DND-41 (cell line): ENCODE data around the gene PALMD.

Experiments
- ATAC-seq: fragments of 200-7000 bp; cut with Tn5 transposase; 3 replicates; pipeline ENCODE4 v1.9.1; 2021; ENCODE audit warnings: low read depth; ENCODE audit not compliant: insufficient read depth
- DNase-seq: peaks from one replicate; pipeline ENCODE4 v3.0.0-alpha.2; 2020
- H2AFZ ChIP-seq: 2 replicates; pipeline ENCODE4 v1.6.0; 2012; ENCODE audit warnings: low read depth, low read length
- H3K27ac ChIP-seq: 2 replicates; pipeline ENCODE4 v1.5.1; 2012; ENCODE audit warnings: low read length, inconsistent platforms
- H3K27me3 ChIP-seq: fragments of 200-600 bp; sonication (generic); 2 replicates; pipeline ENCODE4 v1.6.0; 2012; ENCODE audit warnings: low read length, mild to moderate bottlenecking, inconsistent platforms; ENCODE audit not compliant: insufficient read depth, poor library complexity
- H3K36me3 ChIP-seq: 2 replicates; pipeline ENCODE4 v1.5.1; 2012; ENCODE audit warnings: low read length, inconsistent platforms; ENCODE audit not compliant: insufficient read depth
- H3K4me1 ChIP-seq: 2 replicates; pipeline ENCODE4 v1.5.1; 2012; ENCODE audit warnings: mild to moderate bottlenecking, low read length; ENCODE audit not compliant: insufficient read depth
- H3K4me2 ChIP-seq: 2 replicates; pipeline ENCODE4 v1.6.0; 2012; ENCODE audit warnings: mild to moderate bottlenecking, moderate library complexity, low read length, inconsistent platforms; ENCODE audit not compliant: insufficient read depth
- H3K4me3 ChIP-seq, 2 experiments: fragments of 200-600 bp in 1 of 2; shearing (Covaris generic) in 1 of 2; 2 replicates each; pipeline ENCODE4 v1.5.1; 2012 to 2016; ENCODE audit warnings: inconsistent platforms in 2 of 2, low read length in 2 of 2, mild to moderate bottlenecking in 2 of 2, low read depth in 1 of 2, moderate library complexity in 1 of 2
- H3K79me2 ChIP-seq: 2 replicates; pipeline ENCODE4 v1.6.0; 2012; ENCODE audit warnings: low read length, inconsistent platforms; ENCODE audit not compliant: insufficient read depth
- H3K9ac ChIP-seq: 2 replicates; pipeline ENCODE4 v1.6.0; 2012; ENCODE audit warnings: low read depth, mild to moderate bottlenecking, inconsistent platforms, low read length, moderate library complexity
- H3K9me3 ChIP-seq: 2 replicates; pipeline ENCODE4 v1.5.1; 2012; ENCODE audit warnings: low read length, moderate library complexity, mild to moderate bottlenecking, inconsistent platforms; ENCODE audit not compliant: insufficient read depth, severe bottlenecking
- H4K20me1 ChIP-seq: 2 replicates; pipeline ENCODE4 v1.6.0; 2012; ENCODE audit warnings: low read length; ENCODE audit not compliant: insufficient read depth
- EZH2 ChIP-seq: IDR thresholded peaks from 3 replicates; pipeline ENCODE4 v1.6.1; 2012; ENCODE audit warnings: borderline replicate concordance, low read depth, mild to moderate bottlenecking, moderate library complexity, low read length, inconsistent platforms; ENCODE audit not compliant: severe bottlenecking
- TF ChIP-seq, protein P1 (sequence below): IDR thresholded peaks from 2 replicates; pipeline ENCODE4 v1.5.1; 2012; ENCODE audit warnings: borderline replicate concordance, low read length, moderate library complexity, mild to moderate bottlenecking; ENCODE audit not compliant: poor library complexity, severe bottlenecking; ENCODE audit errors: extremely low read depth

Gene PALMD

DNA sequence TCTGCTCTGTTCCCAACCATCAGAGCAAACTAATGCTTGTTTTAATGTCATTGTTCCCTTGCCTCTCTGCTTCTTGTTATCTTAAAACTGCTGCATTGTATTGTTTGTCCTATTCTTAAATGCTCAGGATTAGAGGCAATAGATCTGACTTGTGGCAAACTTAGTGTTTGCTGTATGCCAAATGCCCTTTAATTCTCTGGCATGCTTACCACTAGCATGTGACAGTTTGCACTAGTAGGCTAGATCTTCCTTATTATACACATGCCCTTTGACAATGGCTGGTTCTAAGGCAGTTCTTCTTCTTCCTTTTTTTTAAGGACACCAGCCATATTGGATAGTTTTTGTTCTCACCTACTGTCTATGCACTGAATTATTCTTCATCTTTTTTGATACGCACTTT, 30.1 kb downstream of the PALMD start:
- no peak overlapping the region for H3K27ac ChIP-seq

DNA sequence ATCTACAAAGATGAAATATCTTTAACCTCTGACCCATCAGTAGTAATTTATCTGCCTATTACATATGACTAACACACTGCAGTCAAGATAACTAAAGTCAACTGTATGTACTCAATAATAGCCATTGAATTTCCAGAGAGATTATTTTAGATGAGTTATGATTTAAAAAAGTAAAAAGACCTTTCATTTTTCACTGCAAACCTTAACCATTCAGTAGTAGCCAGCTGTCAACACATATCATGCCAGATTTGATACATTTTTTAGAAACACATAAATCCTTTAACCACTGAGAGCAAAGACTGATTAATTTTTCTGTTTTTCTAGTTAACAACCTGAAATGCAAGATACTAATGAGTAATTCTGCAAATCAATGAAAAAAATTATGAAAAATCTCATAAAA, 31.0 kb downstream of the PALMD start:
- Histone ChIP-seq H3K9me3 (no peaks in the 10 kb centered on the region), H3K79me2 (no peaks in the 10 kb centered on the region), H3K4me1 (no peaks in the 10 kb centered on the region), H3K9ac (no peak overlapping the region), H4K20me1 (no peaks in the 10 kb centered on the region), H3K27ac (no peak overlapping the region), H3K27me3 (no peaks in the 10 kb centered on the region), H2AFZ (no peak overlapping the region), H3K36me3 (no peaks in the 10 kb centered on the region), H3K4me3 (no peak overlapping the region), H3K4me2 (no peak overlapping the region)
- ATAC-seq = no peak
- TF ChIP-seq, protein P1, sequence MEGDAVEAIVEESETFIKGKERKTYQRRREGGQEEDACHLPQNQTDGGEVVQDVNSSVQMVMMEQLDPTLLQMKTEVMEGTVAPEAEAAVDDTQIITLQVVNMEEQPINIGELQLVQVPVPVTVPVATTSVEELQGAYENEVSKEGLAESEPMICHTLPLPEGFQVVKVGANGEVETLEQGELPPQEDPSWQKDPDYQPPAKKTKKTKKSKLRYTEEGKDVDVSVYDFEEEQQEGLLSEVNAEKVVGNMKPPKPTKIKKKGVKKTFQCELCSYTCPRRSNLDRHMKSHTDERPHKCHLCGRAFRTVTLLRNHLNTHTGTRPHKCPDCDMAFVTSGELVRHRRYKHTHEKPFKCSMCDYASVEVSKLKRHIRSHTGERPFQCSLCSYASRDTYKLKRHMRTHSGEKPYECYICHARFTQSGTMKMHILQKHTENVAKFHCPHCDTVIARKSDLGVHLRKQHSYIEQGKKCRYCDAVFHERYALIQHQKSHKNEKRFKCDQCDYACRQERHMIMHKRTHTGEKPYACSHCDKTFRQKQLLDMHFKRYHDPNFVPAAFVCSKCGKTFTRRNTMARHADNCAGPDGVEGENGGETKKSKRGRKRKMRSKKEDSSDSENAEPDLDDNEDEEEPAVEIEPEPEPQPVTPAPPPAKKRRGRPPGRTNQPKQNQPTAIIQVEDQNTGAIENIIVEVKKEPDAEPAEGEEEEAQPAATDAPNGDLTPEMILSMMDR = no peak
- no peak for TF ChIP-seq EZH2
- DNase-seq = no peak

More for the DNA sequence above, 30.1 kb downstream of the PALMD start:
- Histone ChIP-seq H3K9me3 (no peaks in the 10 kb centered on the region), H3K4me2 (no peak overlapping the region), H3K36me3 (no peaks in the 10 kb centered on the region), H3K79me2 (no peaks in the 10 kb centered on the region), H3K27me3 (no peaks in the 10 kb centered on the region), H3K9ac (no peak overlapping the region), H3K4me3 (no peak overlapping the region), H4K20me1 (no peaks in the 10 kb centered on the region), H3K4me1 (no peaks in the 10 kb centered on the region), H2AFZ (no peak overlapping the region)
- TF ChIP-seq EZH2 = no peak
- TF ChIP-seq, protein P1 = no peak
- ATAC-seq (no peak), DNase-seq (no peak)

DNA sequence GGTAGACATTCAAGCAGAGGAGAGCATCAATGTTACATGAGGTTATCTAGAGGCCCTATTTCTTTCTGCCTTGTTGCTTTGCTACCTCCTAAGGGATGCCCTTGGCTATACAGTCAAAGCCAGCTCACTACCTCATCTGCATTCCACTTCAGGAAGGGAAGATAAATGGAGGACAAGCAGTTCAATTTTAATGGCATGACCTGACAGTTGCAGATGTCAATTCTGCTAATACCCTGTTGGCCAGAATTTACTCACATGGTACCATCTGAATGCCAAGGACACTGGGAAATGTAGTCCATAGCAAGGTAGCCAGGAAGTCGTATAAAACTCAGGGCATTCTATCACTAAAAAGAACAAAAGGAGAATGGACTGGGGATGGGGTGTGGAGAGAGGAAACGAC, 31.5 kb downstream of the PALMD start:
- Histone ChIP-seq H3K9ac (no peak overlapping the region), H3K27ac (no peak overlapping the region), H3K27me3 (no peaks in the 10 kb centered on the region), H3K9me3 (no peaks in the 10 kb centered on the region), H2AFZ (no peak overlapping the region), H3K36me3 (no peaks in the 10 kb centered on the region), H3K79me2 (no peaks in the 10 kb centered on the region), H3K4me1 (no peaks in the 10 kb centered on the region), H4K20me1 (no peaks in the 10 kb centered on the region), H3K4me3 (no peak overlapping the region), H3K4me2 (no peak overlapping the region)
- ATAC-seq = no peak
- DNase-seq = no peak
- TF ChIP-seq, protein P1 = no peak
- no peak for TF ChIP-seq EZH2

DNA sequence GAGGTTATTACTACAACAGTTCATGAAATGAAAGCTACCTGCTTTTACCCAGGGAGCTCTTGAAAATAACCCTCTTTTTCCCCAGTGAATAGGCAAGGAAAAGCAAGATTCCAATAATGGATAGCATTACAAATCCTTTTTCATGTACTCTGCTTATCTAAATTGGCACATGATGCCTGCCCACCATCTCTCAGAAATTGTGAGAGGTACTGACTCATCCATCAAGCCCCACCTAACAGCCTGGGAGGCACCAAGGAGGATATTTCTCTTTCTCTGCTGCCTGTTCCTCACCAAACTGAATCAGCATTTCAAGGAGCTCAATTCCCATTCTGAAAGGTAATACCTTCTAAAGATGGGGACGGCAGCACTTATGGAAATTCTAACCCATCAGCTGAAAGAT, 34.4 kb downstream of the PALMD start:
- Histone ChIP-seq H3K9me3 (no peaks in the 10 kb centered on the region), H3K27ac (no peak overlapping the region), H3K4me2 (no peak overlapping the region), H3K27me3 (no peaks in the 10 kb centered on the region), H3K36me3 (no peaks in the 10 kb centered on the region), H4K20me1 (no peaks in the 10 kb centered on the region), H2AFZ (no peak overlapping the region), H3K4me1 (no peaks in the 10 kb centered on the region), H3K4me3 (no peak overlapping the region), H3K79me2 (no peaks in the 10 kb centered on the region), H3K9ac (no peak overlapping the region)
- TF ChIP-seq, protein P1 = no peak
- no peak for TF ChIP-seq EZH2
- no peak for DNase-seq
- no peak for ATAC-seq
